DMS 273 (cell line): ENCODE results near the gene RDX.
"Not testable (repeated sequence)": the region's sequence is repeated elsewhere in the genome, so short reads cannot be mapped to it uniquely, and the experiment has no call there.

Experiments
- DNase-seq: peaks from one replicate; lab custom pipeline; 2025; ENCODE audit not compliant: unreplicated experiment; lab: John Stamatoyannopoulos, UW

Gene RDX

DNA sequence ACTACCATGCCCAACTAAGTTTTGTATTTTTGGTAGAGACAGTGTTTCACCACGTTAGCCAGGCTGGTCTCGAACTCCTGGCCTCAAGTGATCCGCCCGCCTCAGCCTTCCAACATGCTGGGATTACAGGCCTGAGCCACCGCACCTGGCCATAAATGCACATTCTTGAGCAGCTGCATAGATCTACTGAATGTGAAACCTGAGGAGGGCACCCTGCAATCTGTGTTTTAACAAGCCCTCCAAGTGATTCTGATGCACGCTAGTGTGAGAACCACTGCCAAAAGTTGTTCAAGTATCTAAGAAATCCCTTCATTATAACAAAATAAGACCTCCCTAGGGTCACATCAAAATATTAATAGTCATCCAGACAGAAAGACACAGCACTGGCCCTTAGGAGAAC lies 89.3 kb downstream of the RDX start:
- DNase-seq = peak; percentile 6

DNA sequence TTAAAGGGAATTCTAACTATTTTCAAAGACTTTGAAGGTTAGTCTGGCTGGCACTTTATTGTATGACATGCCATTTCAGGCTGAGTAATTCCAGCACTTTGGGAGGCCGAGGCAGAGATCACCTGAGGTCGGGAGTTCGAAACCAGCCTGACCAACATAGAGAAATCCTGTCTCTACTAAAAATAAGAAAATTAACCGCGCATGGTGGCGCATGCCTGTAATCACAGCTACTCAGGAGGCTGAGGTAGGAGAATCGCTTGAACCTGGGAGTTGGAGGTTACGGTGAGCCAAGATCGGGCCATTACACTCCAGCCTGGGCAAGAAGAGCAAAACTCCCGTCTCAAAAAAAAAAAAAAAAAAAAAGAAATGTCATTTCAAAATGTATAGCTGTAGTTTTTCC lies 95.6 kb downstream of the RDX start:
- no peak for DNase-seq

DNA sequence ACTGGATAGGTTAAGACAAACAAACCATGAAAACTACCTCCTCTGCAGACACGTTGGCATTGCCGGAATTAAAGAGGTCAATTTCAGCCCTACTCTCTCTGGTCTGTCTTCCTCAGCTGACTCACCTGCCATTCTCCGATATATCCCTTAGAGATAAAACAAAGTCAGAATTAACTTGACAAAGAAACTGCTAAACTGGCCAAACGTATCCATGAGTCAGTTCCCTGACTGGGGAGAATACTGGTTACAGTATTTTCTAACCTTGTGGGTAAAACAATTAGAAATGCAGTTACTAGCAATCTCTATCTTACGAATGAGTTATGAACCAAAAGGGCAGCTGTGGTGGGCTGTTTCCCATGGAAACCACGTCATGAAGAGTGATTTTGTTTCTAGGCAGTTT lies 96.2 kb downstream of the RDX start:
- no peak for DNase-seq

DNA sequence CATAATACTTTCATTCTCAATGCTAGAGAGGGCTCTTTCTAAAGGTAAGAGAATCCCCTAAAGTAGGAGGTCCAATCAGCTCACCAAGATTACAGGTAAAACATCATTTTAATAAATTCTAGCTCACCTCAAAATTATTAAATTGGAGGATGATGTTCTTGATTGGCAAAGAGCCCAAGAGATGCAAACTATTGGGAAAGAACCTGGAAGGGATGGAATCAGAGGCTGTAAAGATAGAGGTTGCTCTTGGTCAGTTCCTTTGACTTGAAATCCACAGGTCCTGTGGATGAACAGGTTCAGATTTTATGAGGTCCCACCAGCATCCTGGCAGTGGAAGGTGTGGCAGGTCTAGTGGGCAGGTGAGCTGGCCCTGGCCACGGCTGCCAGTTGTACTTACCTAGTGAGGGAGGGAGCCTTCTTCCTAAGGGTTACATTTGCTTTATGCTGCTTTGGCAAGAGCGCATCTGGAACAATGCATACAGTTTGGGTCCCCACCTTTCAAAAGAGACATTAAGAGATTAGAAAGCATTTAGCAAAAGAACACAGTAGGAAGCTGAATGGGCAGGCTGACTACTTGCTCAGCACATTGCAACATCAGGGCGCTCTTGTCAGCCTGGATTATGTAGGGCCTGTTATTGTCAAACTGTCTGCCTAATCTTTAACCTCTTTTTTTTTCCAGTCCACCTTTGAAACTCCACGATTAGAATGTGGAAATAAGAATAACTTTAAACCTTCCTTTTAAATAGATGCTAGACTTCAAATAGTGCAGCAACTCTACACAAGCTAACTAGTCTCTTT lies 97.0 kb downstream of the RDX start:
- DNase-seq = no peak

DNA sequence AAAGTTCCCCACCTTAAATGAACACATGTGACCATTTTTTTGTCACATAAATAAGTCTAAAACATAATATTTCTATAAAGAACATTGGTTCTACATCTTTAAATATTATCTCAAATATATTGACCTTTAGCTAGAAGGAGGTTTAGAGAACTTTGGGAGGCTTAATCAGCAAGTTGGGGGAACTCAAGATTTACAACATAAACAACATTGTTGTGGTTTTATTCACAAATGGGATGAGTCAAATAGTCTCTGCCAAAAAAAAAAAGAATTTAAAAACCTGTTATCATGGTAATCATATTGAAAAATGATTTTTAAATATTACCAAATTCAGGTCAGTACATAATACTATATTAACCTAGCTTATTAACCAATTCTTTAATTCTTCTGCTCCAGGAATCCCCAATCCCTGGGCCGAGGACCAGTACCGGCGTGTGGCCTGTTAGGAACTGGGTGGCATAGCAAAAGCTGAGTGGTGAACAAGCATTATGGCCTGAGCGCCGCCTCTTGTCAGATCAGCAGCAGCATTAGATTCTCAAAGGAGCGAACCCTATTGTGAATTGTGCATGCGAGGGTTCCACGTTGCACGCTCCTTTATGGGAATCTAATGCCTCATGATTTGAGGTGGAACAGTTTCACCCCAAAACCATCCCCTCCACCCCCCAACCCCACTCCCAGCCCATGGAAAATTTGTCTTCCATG lies 98.2 kb downstream of the RDX start:
- DNase-seq = no peak

DNA sequence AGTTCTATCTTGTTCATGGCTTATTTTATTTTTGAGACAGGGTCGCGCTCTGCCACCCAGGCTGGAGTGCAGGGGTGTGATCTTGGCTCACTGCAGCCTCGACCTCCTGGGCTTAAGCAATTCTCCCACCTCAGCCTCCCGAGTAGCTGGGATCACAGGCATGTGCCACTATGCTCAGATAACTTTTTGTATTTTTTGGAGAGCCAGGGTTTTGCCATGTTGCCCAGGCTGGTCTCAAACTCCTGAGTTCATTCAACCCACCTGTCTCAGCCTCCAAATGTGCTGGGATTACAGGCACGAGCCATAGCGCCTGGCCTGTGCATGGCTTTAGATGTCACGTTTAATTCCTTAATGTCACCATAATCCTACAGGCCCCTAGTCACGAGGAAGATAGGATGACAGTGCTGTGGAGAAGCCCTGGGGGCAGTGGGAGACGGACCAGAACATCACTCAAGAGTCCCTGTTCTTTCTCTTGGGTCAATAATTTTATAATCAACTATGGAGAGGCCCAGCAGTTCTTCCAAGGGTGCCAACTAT lies 99.5 kb downstream of the RDX start:
- DNase-seq = no peak

DNA sequence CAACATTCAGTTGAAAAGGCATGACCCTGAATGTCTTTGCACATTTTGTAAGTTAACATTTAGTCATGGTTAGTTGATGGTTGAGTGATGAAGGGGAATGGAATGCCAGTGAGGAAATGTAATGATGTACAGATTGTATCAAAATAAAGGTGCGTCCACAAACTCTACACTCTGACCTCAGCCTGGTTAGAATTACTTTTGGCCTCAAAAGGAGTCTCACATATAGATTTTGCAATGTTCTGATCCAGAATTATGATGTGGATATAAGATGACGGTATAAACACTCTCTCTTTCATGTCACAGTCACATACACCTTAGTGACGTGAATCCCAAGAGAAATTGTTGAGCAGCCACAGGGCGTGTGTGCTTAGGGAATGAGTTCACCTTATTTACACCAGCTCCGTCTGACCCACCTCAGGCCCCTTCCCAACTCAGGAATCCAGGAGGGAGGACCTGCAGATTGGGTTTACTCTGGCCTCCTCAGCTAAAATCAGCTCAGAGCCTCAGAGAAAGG lies 100.1 kb downstream of the RDX start:
- no peak for DNase-seq

DNA sequence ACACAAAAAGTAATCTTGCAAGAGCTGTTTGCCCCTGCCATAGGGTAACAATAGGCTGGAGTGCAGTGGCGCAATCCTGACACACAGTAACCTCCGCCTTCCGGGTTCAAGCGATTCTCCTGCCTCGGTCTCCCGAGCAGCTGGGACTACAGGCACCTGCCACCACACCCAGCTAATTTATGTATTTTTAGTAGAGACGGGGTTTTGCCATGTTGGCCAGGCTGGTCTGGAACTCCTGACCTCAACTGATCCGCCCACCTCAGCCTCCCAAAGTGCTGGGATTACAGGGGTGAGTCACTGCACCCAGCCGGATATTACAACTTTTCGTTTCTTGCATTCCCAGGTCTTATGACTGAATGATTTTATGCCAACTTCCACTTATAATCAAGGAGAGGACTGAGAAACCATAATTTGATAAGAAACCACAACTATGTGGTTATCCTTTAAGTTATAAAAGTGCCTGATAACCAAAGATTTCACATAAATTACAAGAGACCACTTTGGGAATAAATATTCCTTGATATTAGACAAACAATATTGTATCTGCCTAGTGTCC lies 102.1 kb downstream of the RDX start:
- not testable (repeated sequence) for DNase-seq

DNA sequence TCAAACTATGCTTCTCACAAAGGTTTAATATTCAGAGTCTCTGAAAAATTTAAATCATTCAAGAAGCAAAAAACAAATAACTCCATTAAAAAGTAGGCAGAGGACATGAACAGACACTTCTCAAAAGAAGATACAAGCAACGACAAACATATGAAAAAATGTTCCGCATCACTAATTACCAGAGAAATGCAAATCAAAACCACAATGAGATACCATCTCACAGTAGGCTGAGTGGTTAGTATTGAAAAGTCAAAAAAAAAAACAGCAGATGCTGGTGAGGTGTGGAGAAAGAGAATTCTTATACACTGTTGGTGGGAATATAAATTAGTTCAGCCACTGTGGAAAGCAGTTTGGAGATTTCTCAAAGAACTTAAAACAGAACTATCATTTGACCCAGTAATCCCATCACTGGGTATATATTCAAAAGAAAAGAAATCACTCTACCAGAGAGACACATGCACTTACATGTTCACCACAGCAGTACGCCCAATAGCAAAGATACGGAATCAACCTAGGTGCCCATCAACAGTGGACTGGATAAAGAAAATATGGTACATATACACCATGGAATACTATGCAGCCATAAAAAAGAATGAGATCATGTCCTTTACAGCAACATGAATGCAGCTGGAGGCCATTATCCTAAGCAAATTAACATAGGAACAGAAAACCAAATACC lies 103.7 kb downstream of the RDX start:
- not testable (repeated sequence) for DNase-seq

DNA sequence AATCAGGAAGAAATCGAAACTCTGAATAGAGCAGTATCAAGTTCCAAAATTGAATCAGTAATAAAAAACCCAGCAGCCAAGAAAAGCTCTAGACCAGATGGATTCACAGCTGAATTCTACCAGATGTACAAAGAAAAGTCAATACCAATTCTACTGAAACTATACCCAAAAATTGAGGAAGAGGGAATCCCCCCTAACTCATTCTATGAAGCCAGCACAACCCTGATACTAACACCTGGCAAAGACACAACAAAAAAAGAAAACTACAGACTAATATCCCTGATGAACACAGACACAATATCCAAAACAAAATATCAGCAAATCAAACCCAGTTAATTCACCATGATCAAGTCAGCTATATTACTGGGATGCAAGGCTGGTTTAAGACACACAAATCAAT lies 105.5 kb downstream of the RDX start:
- DNase-seq = no peak

DNA sequence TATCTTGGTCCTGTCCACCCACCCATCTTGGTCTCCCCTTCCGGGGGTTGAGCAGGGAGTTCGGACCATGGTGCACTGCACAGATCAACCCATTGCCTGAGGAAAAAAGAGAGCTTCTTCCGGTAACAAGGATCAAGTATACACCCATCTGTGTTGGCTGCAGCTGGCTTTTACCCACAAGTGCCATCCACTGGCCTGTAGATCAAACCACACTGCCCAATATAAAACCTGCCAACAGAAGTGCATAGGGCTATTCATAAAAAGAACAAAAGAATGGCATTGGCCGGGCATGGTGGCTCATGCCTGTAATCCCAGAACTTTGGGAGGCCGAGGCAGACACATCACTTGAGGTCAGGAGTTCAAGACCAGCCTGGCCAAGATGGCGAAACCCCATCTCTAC lies 108.7 kb downstream of the RDX start:
- DNase-seq = no peak

DNA sequence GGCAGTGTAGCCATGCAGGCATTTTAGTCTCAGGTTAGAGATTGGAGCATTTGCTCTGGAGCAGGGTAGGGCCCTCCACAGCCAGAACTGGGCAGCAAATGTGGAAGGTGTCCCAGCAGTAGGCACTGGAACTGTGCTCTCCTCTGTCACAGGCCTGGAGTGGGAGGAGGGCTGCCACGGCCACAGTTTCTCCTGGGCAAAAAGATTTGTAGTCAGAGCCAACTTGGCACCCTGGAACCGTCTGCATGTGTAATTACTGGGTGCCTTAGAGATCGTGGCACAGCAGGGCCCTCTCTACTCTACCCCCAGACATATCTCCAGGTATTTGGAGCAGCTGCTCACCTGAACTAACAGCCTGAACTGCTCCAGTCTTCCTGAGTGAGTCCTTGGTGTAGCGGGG lies 109.5 kb downstream of the RDX start:
- DNase-seq = no peak

DNA sequence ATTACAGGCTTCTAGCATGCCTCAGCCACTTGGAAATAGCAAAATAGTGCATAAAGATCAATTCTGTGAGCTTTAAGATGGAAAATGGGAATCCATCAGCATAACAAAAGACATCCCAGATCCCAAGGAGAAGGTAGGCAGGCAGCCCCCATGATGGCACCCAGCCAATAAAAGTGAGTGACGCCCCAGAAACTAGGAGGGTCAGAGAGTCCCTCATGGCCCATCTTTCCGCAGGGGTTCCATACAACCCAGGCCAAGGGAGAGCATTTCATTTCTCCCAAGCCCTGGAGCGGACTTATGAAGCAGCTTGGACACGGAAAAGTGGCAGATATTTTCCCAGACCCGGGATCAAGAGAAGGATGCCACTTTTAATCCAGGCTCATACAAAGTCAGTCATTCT lies 110.0 kb downstream of the RDX start:
- DNase-seq = no peak

DNA sequence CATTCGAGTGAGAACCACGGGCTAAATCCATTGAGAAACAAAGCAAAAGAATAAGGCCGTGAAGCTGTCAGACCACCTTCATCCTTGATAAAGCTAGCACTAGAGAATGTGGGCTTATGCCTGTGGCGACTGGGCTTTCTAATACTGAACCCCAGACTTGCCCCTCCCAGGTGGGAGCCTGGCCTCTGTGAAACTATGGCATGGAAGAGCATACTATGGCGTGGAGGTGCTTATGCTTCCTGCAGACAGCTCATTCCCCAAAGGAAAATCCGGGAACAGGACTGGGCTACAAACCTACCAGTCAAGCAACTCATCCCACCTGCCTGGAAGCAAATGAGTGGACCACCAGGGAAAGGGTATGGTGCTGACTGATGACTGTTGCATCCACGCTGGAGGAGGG lies 110.8 kb downstream of the RDX start:
- DNase-seq = no peak

DNA sequence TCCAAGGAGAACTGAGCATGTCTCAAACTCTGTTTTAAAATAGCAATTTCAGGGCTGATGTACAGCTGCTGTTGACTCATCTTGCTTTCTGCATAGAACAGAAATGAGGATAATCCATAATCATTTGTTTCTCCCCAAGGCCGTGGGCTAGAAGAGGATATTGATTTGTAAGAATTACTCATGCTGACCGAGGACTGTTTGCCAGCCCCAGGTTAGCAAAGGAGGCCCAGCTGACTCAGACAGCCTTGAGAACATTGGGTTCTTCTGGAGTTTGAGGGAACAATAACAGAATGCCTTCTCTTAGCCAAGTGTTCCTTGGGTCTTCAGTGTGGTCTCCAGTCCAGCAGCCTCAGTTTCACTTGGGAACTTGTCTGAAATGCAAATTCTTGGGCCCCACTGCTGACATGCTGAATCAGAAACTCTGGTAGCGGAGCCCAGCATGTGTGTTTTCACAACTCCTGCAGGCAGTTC lies 111.3 kb downstream of the RDX start:
- DNase-seq = no peak

DNA sequence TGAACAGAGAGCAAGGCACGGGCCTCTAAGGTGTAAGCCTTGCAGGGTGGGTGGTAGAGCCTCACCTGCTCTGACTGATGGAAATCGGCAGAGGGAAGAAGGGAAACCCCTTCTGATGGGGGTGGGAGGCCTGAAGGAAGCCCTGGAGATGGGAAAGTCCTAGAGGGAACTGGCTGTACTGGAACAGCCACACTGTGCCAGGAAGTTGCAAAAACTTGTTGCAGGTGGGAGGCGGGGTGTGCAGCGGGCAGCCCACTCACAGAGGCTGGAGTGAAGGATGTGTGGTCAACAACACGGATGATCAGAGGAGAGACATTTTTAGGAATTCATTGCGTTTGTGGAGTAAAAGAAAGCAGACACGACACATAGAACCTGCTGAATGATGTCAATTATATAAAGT lies 112.0 kb downstream of the RDX start:
- no peak for DNase-seq

DNA sequence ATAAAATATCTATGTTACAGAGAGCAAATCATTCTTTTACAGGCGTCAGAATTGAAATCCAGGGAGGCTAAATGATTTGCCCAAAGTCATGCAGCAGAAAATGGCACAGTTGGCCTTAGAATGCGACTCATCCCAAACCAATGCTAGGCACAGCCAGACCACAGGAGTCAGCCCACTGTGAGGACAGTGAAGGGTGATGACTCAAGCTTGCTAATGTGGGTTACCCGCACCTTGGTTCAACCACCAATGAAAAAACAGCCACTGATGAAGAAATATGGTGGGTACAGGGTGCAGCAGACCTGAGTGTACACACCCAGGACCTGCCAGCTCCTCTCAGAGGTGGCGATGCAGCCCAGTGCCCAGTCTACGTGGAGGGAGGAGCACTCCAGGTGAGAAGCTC lies 113.5 kb downstream of the RDX start:
- no peak for DNase-seq

DNA sequence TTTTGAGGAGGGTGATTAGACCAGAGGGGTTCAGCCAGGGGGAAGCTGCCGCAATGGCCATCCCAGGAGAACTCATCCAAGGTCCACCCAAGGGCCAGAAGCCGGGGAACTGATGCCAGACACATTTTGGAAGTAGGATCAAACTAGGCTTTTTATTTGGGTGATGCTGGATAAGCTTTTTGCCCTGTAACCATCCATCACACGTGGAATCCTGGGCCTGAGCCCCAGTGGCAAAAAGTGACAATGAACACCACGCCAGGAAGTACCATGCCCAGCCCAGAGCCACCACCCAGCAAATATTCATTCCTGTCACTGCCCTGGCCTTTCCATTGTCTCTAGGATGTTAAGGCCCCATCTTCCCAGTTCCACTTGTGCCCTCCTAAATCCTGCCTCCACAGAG lies 117.3 kb downstream of the RDX start:
- DNase-seq = no peak

DNA sequence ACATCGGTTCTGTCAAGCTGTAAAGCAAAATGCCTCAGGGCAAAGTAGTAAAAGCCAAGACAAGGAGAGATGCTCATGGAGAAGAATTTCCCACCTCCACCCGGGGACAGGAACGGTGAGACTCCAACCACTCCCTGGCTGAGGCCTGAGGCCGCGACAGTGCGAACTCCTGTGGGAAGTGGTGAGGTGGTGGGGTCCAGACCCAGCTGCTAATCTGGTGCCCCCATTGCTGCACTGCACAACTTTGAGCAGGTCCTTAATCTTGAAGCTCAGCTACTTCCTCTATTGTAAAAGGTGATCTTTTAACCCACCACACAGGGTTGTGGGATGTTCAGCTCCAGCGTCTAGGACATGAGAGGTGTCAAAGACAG lies 119.3 kb downstream of the RDX start:
- no peak for DNase-seq

DNA sequence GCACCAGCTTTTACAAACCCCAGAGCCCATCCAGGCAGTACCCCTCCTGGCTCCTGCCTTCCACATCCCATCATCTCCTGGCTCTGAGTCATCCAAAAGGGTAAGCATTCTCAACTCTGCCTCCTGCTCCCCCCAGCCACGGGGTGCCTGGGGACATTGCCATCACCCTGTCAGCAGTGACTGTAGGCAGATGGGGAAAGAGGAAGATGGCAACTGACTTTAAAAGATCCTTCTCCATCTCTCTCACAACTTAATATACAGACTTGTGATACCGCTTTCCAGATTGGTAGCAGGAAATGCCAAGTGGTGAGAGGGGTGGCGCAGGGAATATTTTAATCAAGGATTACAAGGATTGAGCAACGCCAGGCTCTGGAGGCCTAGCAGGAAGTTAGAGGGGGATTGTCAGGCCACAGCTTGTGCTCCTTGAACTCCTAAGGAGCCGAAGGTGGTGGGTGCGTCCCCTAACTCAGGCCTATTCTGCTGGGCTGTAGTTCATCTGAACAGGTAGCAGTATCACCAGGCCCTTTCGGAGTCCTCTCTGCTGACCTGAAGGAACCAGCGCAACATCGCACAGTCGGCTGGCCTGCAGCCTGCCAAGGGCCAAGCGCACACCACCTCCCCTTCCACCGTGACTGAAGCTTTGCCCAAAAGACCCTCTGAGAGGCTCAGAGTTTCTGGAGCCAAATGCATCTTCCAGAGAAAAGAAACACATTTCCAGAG lies 119.9 kb downstream of the RDX start:
- DNase-seq = no peak
